HL-60 (cell line): ENCODE results near the gene GLYATL3.

ENCODE experiments used
- DNase-seq, 2 experiments: peaks; one replicate each; pipeline ENCODE4 v3.0.0-alpha.2; 2010 to 2020; ENCODE audit warnings: low read depth in 1 of 2, low spot score in 1 of 2
- H3K27ac ChIP-seq: fragments of 250-450 bp; sonication (Bioruptor Pico); replicated peaks from 2 replicates; pipeline ENCODE4 v1.5.1; 2020; ENCODE audit warnings: mild to moderate bottlenecking, moderate library complexity
- H3K27me3 ChIP-seq: fragments of 250-450 bp; sonication (Bioruptor Pico); 2 replicates; pipeline ENCODE4 v1.5.1; 2021; ENCODE audit warnings: mild to moderate bottlenecking, moderate library complexity; ENCODE audit not compliant: insufficient read depth, poor library complexity, severe bottlenecking
- H3K4me3 ChIP-seq: replicated peaks from 2 replicates; pipeline ENCODE4 v1.5.1; 2011; ENCODE audit warnings: mild to moderate bottlenecking, control low read depth, low read length; ENCODE audit not compliant: insufficient read depth
- GABPA ChIP-seq: IDR thresholded peaks from 2 replicates; pipeline ENCODE4 v1.6.1; 2012; ENCODE audit warnings: low read depth
- POLR2AphosphoS5 ChIP-seq: IDR thresholded peaks from 2 replicates; pipeline ENCODE4 v1.6.1; 2012; ENCODE audit warnings: low read depth
- SPI1 ChIP-seq: IDR thresholded peaks from 2 replicates; pipeline ENCODE4 v1.6.1; 2012; ENCODE audit warnings: low read depth, mild to moderate bottlenecking, borderline replicate concordance
- TF ChIP-seq, protein P1 (sequence below): IDR thresholded peaks from 2 replicates; pipeline ENCODE4 v1.6.1; 2012; ENCODE audit warnings: low read depth; ENCODE audit not compliant: insufficient replicate concordance
- TF ChIP-seq, protein P2 (sequence below): IDR thresholded peaks from one replicate; pipeline ENCODE4 v1.5.1; 2011; ENCODE audit warnings: low read length, control low read depth, inconsistent platforms; ENCODE audit not compliant: insufficient read depth

The GLYATL3 gene

GRCh38 chr6:49540614-49541013 is 40.9 kb downstream of the GLYATL3 start:
- Histone ChIP-seq H3K27ac (no peak overlapping the region), H3K4me3 (no peak overlapping the region), H3K27me3 (no peaks in the 10 kb centered on the region)
- DNase-seq: no peak
- no peak for TF ChIP-seq GABPA
- TF ChIP-seq POLR2AphosphoS5: no peak
- TF ChIP-seq, protein P1, sequence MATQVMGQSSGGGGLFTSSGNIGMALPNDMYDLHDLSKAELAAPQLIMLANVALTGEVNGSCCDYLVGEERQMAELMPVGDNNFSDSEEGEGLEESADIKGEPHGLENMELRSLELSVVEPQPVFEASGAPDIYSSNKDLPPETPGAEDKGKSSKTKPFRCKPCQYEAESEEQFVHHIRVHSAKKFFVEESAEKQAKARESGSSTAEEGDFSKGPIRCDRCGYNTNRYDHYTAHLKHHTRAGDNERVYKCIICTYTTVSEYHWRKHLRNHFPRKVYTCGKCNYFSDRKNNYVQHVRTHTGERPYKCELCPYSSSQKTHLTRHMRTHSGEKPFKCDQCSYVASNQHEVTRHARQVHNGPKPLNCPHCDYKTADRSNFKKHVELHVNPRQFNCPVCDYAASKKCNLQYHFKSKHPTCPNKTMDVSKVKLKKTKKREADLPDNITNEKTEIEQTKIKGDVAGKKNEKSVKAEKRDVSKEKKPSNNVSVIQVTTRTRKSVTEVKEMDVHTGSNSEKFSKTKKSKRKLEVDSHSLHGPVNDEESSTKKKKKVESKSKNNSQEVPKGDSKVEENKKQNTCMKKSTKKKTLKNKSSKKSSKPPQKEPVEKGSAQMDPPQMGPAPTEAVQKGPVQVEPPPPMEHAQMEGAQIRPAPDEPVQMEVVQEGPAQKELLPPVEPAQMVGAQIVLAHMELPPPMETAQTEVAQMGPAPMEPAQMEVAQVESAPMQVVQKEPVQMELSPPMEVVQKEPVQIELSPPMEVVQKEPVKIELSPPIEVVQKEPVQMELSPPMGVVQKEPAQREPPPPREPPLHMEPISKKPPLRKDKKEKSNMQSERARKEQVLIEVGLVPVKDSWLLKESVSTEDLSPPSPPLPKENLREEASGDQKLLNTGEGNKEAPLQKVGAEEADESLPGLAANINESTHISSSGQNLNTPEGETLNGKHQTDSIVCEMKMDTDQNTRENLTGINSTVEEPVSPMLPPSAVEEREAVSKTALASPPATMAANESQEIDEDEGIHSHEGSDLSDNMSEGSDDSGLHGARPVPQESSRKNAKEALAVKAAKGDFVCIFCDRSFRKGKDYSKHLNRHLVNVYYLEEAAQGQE: no peak
- TF ChIP-seq SPI1: no peak
- TF ChIP-seq, protein P2, sequence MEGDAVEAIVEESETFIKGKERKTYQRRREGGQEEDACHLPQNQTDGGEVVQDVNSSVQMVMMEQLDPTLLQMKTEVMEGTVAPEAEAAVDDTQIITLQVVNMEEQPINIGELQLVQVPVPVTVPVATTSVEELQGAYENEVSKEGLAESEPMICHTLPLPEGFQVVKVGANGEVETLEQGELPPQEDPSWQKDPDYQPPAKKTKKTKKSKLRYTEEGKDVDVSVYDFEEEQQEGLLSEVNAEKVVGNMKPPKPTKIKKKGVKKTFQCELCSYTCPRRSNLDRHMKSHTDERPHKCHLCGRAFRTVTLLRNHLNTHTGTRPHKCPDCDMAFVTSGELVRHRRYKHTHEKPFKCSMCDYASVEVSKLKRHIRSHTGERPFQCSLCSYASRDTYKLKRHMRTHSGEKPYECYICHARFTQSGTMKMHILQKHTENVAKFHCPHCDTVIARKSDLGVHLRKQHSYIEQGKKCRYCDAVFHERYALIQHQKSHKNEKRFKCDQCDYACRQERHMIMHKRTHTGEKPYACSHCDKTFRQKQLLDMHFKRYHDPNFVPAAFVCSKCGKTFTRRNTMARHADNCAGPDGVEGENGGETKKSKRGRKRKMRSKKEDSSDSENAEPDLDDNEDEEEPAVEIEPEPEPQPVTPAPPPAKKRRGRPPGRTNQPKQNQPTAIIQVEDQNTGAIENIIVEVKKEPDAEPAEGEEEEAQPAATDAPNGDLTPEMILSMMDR: no peak

- no peak for DNase-seq
- Histone ChIP-seq H3K4me3 (no peak overlapping the region), H3K27me3 (peaks cover under 1% of the 10 kb centered on the region), H3K27ac (no peak overlapping the region)
- TF ChIP-seq POLR2AphosphoS5 (no peak), GABPA (no peak), SPI1 (no peak)
- TF ChIP-seq, protein P1: no peak
- TF ChIP-seq, protein P2: no peak
Measured at GRCh38 chr6:49541210-49541724, 41.5 kb downstream of the GLYATL3 start.

GRCh38 chr6:49541936-49542335 is 42.2 kb downstream of the GLYATL3 start:
- Histone ChIP-seq H3K4me3 (no peak overlapping the region), H3K27ac (no peak overlapping the region), H3K27me3 (peaks cover 5% of the 10 kb centered on the region)
- no peak for DNase-seq
- TF ChIP-seq SPI1: no peak
- TF ChIP-seq, protein P2: no peak
- TF ChIP-seq, protein P1: no peak
- TF ChIP-seq POLR2AphosphoS5: no peak
- no peak for TF ChIP-seq GABPA
